Endodermal cell (in vitro differentiated cells): ENCODE measurements around the gene FMNL2. TPM values are rescaled to one million over a fixed set of nuclear protein-coding genes. Genes with fewer than 3 reads are reported as not detected.

ENCODE experiments used
- DNase-seq: peaks from one replicate; pipeline ENCODE4 v3.0.0-alpha.2; 2017
- H3K27ac ChIP-seq: 2 replicates; pipeline ENCODE4 v1.5.1; 2013; ENCODE audit warnings: mild to moderate bottlenecking, low read depth, low read length, moderate library complexity
- H3K27me3 ChIP-seq: 2 replicates; pipeline ENCODE4 v1.6.1; 2013; ENCODE audit warnings: mild to moderate bottlenecking, low read length, moderate library complexity; ENCODE audit not compliant: insufficient read depth, control insufficient read depth, poor library complexity, severe bottlenecking
- H3K36me3 ChIP-seq: 2 replicates; pipeline ENCODE4 v1.7.0; 2013; ENCODE audit warnings: mild to moderate bottlenecking, low read length, moderate library complexity; ENCODE audit not compliant: control insufficient read depth, insufficient read depth
- H3K4me1 ChIP-seq: one replicate; pipeline ENCODE4 v1.7.0; 2013; ENCODE audit warnings: low read length; ENCODE audit not compliant: control insufficient read depth, insufficient read depth
- H3K4me3 ChIP-seq: 2 replicates; pipeline ENCODE4 v1.5.1; 2013; ENCODE audit warnings: mild to moderate bottlenecking, low read length, moderate library complexity
- H3K9ac ChIP-seq: 2 replicates; pipeline ENCODE4 v1.6.1; 2013; ENCODE audit warnings: mild to moderate bottlenecking, low read length, moderate library complexity; ENCODE audit not compliant: poor library complexity, severe bottlenecking; ENCODE audit errors: extremely low read depth
- H3K9me3 ChIP-seq: 2 replicates; pipeline ENCODE4 v1.6.1; 2013; ENCODE audit warnings: mild to moderate bottlenecking, low read length, moderate library complexity; ENCODE audit not compliant: control insufficient read depth
- H3K27ac Mint-ChIP-seq: 2 replicates; pipeline ENCODE4 v1.8.0; 2020; ENCODE audit warnings: mixed read lengths
- H3K27me3 Mint-ChIP-seq: 2 replicates; pipeline ENCODE4 v1.8.0; 2021; ENCODE audit warnings: mild to moderate bottlenecking, mixed read lengths; ENCODE audit not compliant: insufficient read depth
- H3K36me3 Mint-ChIP-seq: 2 replicates; pipeline ENCODE4 v1.8.0; 2020; ENCODE audit warnings: low read depth, mixed read lengths
- H3K4me1 Mint-ChIP-seq: 2 replicates; pipeline ENCODE4 v1.8.0; 2020; ENCODE audit warnings: mixed read lengths
- H3K4me3 Mint-ChIP-seq: 2 replicates; pipeline ENCODE4 v1.8.0; 2020; ENCODE audit warnings: mild to moderate bottlenecking, moderate library complexity, mixed read lengths
- H3K9me3 Mint-ChIP-seq: 2 replicates; pipeline ENCODE4 v1.8.0; 2020; ENCODE audit warnings: mild to moderate bottlenecking, mixed read lengths
- WGBS, 2 experiments: methylation state at CpG; one replicate each; pipeline versions ENCODE4 v1.1.5 to v1.1.7; 2013; ENCODE audit warnings: missing lambda C conversion rate in 2 of 2, mixed read lengths in 1 of 2; ENCODE audit not compliant: insufficient coverage in 1 of 2, insufficient read length in 1 of 2; 5-methylcytosine and 5-hydroxymethylcytosine counted together
- total RNA-seq, 2 donors: library from RNA; stranded (reverse); fragmentation: NEBNext Ultra II Directional in 1 of 2; extraction: Animal tissue kit (Norgen Biotek cat#: 25700) in 1 of 2; gene quantifications; 2 replicates in 1 of 2; 3 replicates in 1 of 2; pipeline ENCODE4 v1.2.1, GENCODE V29; 2021
- TF ChIP-seq, protein P1 (sequence below): fragments of 200-600 bp; sonication (generic); conservative IDR thresholded peaks from 2 replicates; pipeline ENCODE4 v1.5.0; 2021; ENCODE audit warnings: antibody characterized with exemption, mild to moderate bottlenecking

The FMNL2 gene
- total RNA-seq, 2 donors from 2014 or later: 49.4 to 51.8 TPM

DNA sequence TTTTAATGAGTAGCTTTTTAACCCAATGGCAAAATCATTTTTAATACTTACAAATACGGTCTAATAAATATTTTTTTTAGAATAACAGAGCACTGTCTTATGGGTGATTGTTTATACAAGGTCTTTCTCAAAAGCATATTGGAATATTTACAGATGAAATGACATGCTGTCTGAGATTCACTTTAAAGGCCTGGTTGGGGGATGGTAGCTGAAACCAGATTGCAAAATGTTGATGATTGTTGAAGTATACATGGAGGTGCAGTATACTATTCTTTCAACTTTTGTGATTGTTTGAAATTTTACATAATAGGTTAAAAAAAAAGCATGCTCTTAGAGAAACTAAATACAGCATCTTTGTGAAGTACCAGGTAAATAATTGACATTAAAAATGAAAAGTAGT lies 111.2 kb downstream of the FMNL2 start:
- Mint-ChIP-seq H3K4me3 (no peak overlapping the region), H3K4me1 (peaks cover 47% of the 10 kb centered on the region), H3K27me3 (no peaks in the 10 kb centered on the region), H3K9me3 (no peaks in the 10 kb centered on the region), H3K36me3 (no peaks in the 10 kb centered on the region), H3K27ac (no peak overlapping the region)
- Histone ChIP-seq H3K9me3 (no peaks in the 10 kb centered on the region), H3K27me3 (no peaks in the 10 kb centered on the region), H3K36me3 (no peaks in the 10 kb centered on the region), H3K9ac (no peak overlapping the region), H3K27ac (no peak overlapping the region), H3K4me1 (peaks cover 11% of the 10 kb centered on the region), H3K4me3 (no peak overlapping the region)
- no peak for DNase-seq
- 100% methylated on average over 1 of the region's 1 CpG; no CpG with 5 or more reads in 1 of the 2 experiments for WGBS, 2 experiments
- TF ChIP-seq, protein P1, sequence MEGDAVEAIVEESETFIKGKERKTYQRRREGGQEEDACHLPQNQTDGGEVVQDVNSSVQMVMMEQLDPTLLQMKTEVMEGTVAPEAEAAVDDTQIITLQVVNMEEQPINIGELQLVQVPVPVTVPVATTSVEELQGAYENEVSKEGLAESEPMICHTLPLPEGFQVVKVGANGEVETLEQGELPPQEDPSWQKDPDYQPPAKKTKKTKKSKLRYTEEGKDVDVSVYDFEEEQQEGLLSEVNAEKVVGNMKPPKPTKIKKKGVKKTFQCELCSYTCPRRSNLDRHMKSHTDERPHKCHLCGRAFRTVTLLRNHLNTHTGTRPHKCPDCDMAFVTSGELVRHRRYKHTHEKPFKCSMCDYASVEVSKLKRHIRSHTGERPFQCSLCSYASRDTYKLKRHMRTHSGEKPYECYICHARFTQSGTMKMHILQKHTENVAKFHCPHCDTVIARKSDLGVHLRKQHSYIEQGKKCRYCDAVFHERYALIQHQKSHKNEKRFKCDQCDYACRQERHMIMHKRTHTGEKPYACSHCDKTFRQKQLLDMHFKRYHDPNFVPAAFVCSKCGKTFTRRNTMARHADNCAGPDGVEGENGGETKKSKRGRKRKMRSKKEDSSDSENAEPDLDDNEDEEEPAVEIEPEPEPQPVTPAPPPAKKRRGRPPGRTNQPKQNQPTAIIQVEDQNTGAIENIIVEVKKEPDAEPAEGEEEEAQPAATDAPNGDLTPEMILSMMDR: no peak

DNA sequence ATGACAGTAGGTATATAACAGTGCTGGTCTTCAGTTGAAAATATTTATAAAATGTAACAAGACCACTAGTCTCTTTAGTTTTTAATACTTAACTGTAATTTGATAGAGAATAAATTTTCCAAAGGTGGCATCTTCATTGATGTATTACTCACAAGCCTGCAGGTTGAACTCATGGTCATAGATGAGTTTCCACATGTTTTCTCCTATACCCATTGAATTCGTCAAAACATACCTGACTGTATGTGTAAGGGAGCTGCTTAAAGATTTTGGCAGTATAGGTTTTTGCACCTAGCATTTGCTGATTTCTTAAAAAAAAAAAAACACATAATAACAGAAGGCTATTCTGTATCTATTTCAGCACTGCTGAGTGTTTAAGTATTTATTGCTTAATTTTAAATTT lies 112.9 kb downstream of the FMNL2 start:
- peaks cover 17% of the 10 kb centered on the region for H3K4me1 ChIP-seq
- no peak overlapping the region for H3K4me3 ChIP-seq
- TF ChIP-seq, protein P1: no peak
- Mint-ChIP-seq H3K9me3 (no peaks in the 10 kb centered on the region), H3K27ac (no peak overlapping the region), H3K4me1 (peaks cover 56% of the 10 kb centered on the region), H3K27me3 (no peaks in the 10 kb centered on the region), H3K36me3 (no peaks in the 10 kb centered on the region), H3K4me3 (no peak overlapping the region)
- no peaks in the 10 kb centered on the region for H3K36me3 ChIP-seq
- no peaks in the 10 kb centered on the region for H3K27me3 ChIP-seq
- WGBS, 2 experiments: 50 to 67% methylated on average over 1 of the region's 1 CpG
- no peak for DNase-seq
- no peak overlapping the region for H3K27ac ChIP-seq
- H3K9ac ChIP-seq: no peak overlapping the region
- no peaks in the 10 kb centered on the region for H3K9me3 ChIP-seq

DNA sequence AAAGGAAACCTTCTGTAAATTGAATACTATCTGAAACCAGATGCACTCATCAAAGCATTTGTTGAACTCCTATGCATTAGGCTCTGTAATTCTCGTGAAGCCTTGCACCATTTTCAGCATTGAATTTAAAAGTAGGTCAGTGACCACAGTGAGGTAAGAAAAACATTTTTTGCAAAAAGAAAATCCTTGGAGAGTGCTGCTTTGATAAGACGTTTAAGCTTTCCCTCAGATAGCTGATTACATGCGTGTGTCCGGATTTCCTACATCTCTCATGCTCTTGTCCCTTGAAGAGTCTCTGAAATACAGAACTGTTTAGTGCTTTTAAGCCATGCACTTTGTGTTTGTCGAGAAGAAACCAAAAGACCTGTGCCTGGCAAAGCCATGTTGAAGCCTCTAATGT lies 113.6 kb downstream of the FMNL2 start:
- peaks cover 17% of the 10 kb centered on the region for H3K4me1 ChIP-seq
- no peak overlapping the region for H3K27ac ChIP-seq
- WGBS, 2 experiments: 91 to 95% methylated on average over 5 of the region's 5 CpGs
- Mint-ChIP-seq H3K4me1 (peaks cover 58% of the 10 kb centered on the region), H3K27ac (no peak overlapping the region), H3K9me3 (no peaks in the 10 kb centered on the region), H3K27me3 (no peaks in the 10 kb centered on the region), H3K4me3 (no peak overlapping the region), H3K36me3 (no peaks in the 10 kb centered on the region)
- no peaks in the 10 kb centered on the region for H3K9me3 ChIP-seq
- TF ChIP-seq, protein P1: no peak
- H3K27me3 ChIP-seq: no peaks in the 10 kb centered on the region
- no peak overlapping the region for H3K9ac ChIP-seq
- no peaks in the 10 kb centered on the region for H3K36me3 ChIP-seq
- DNase-seq: no peak
- H3K4me3 ChIP-seq: no peak overlapping the region
